BLaER1 (cell line): ENCODE measurements around the gene MCM9.

Source experiments
- H3K27ac ChIP-seq: shearing (Covaris generic); formaldehyde crosslinking; 2 replicates; pipeline ENCODE4 v1.8.1; 2022
- H3K27me3 ChIP-seq: shearing (Covaris generic); formaldehyde crosslinking; 2 replicates; pipeline ENCODE4 v1.8.1; 2022
- H3K36me3 ChIP-seq: shearing (Covaris generic); formaldehyde crosslinking; 2 replicates; pipeline ENCODE4 v1.8.1; 2022
- H3K4me1 ChIP-seq: shearing (Covaris generic); formaldehyde crosslinking; 2 replicates; pipeline ENCODE4 v1.8.1; 2022
- H3K4me2 ChIP-seq: shearing (Covaris generic); formaldehyde crosslinking; 2 replicates; pipeline ENCODE4 v1.8.1; 2022
- H3K4me3 ChIP-seq: shearing (Covaris generic); formaldehyde crosslinking; 2 replicates; pipeline ENCODE4 v1.8.1; 2022
- H3K9ac ChIP-seq: shearing (Covaris generic); formaldehyde crosslinking; 2 replicates; pipeline ENCODE4 v1.8.1; 2022
- H3K9me3 ChIP-seq: shearing (Covaris generic); formaldehyde crosslinking; 2 replicates; pipeline ENCODE4 v1.8.1; 2022
- H4K20me1 ChIP-seq: shearing (Covaris generic); formaldehyde crosslinking; 2 replicates; pipeline ENCODE4 v1.8.1; 2022
- Cebpa-rat ChIP-seq: shearing (Covaris generic); IDR thresholded peaks from 2 replicates; pipeline ENCODE4 v1.8.1; 2022

The MCM9 gene

DNA sequence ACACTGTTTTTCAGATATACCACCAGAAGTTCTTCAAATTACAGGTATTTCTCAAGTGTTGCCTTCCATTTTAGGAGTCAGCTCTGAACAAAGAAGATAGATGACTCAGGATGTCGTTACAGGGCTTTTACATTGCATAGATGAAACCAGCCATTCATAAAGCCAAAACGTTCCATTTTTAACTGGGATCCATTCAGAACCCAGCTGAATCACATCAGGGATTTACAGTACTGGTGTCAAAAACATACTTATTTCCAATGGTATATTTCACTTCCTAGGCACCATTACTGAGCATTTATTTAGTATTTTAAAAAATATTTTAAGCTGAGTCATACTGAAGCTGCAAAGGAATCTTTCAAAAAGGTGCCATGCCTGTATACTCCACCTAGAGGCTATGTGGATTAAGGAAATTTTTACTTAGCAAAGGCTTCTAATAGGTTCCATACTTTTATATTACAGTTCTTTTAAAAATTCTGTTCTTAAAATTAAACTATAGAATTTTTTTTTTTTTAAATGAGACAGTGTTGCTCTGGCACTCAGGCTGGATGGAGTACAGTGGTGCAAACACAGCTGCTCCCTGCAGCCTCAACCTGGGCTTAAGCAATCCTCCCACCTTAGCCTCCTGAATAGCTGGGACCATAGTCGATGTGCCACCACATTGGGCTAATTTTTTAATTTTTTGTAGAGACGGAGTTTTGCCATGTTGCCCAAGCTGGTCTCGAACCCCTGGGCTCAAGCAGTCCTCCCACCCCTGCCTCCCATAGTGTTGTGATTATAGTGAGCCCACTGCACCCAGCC is 38.4 kb downstream of the MCM9 start:
- H3K27me3 ChIP-seq = no peaks in the 10 kb centered on the region
- H3K9me3 ChIP-seq = no peaks in the 10 kb centered on the region
- H3K9ac ChIP-seq = peak overlapping the region; percentile 51; the same call in 1 of the 2 replicates
- peaks cover 42% of the 10 kb centered on the region for H3K4me1 ChIP-seq
- no peak for TF ChIP-seq Cebpa-rat
- peaks cover 41% of the 10 kb centered on the region for H3K36me3 ChIP-seq
- H3K27ac ChIP-seq = peak overlapping the region; percentile 98; the same call in 1 of the 2 replicates
- peaks cover 68% of the 10 kb centered on the region for H4K20me1 ChIP-seq
- peak overlapping the region; percentile 74 for H3K4me2 ChIP-seq
- peak overlapping the region; percentile 95 for H3K4me3 ChIP-seq

DNA sequence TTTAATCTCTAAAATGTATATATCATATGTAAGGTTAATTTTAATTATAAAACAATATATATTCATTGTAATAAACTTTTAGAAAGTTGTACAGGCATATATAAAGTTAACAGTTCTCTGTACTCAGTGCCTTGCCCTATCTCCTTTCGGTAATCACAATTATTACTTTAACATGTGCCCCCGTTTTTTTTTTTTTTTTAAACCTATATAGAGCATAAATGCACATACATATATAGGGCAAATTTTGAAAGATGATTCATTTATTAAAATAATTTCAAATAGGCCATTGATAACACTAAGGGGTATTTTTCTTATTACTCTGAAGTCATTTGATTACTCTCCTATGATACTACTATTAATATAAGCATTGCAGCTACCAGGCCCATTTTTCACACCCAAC is 39.1 kb downstream of the MCM9 start:
- peaks cover 62% of the 10 kb centered on the region for H4K20me1 ChIP-seq
- no peak for TF ChIP-seq Cebpa-rat
- H3K27ac ChIP-seq = peak overlapping the region; percentile 98
- peaks cover 35% of the 10 kb centered on the region for H3K36me3 ChIP-seq
- H3K4me3 ChIP-seq = peak overlapping the region; percentile 95
- no peaks in the 10 kb centered on the region for H3K27me3 ChIP-seq
- peak overlapping the region; percentile 51 for H3K9ac ChIP-seq
- H3K9me3 ChIP-seq = no peaks in the 10 kb centered on the region
- peak overlapping the region; percentile 74 for H3K4me2 ChIP-seq
- H3K4me1 ChIP-seq = peaks cover 49% of the 10 kb centered on the region

DNA sequence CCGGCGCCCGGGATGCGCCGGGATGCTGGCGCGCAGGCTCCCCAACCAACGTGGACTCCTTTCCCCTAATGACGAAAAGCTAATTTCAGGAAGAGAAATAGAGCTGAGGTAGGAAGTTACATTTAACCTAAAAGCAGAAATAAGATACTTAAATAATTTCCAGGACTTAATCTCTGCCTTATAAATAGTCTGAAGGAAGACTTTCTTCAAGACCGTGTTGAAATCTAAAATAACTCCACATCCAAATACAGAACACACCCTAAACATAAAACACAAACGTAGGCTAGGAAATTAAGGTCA is 39.7 kb downstream of the MCM9 start:
- H4K20me1 ChIP-seq = peaks cover 55% of the 10 kb centered on the region
- H3K27ac ChIP-seq = peak overlapping the region; percentile 98
- H3K4me2 ChIP-seq = peak overlapping the region; percentile 74
- H3K36me3 ChIP-seq = peaks cover 29% of the 10 kb centered on the region
- peaks cover 44% of the 10 kb centered on the region for H3K4me1 ChIP-seq
- H3K4me3 ChIP-seq = peak overlapping the region; percentile 95
- no peaks in the 10 kb centered on the region for H3K27me3 ChIP-seq
- TF ChIP-seq Cebpa-rat = no peak
- peak overlapping the region; percentile 99 for H3K9ac ChIP-seq
- no peaks in the 10 kb centered on the region for H3K9me3 ChIP-seq

DNA sequence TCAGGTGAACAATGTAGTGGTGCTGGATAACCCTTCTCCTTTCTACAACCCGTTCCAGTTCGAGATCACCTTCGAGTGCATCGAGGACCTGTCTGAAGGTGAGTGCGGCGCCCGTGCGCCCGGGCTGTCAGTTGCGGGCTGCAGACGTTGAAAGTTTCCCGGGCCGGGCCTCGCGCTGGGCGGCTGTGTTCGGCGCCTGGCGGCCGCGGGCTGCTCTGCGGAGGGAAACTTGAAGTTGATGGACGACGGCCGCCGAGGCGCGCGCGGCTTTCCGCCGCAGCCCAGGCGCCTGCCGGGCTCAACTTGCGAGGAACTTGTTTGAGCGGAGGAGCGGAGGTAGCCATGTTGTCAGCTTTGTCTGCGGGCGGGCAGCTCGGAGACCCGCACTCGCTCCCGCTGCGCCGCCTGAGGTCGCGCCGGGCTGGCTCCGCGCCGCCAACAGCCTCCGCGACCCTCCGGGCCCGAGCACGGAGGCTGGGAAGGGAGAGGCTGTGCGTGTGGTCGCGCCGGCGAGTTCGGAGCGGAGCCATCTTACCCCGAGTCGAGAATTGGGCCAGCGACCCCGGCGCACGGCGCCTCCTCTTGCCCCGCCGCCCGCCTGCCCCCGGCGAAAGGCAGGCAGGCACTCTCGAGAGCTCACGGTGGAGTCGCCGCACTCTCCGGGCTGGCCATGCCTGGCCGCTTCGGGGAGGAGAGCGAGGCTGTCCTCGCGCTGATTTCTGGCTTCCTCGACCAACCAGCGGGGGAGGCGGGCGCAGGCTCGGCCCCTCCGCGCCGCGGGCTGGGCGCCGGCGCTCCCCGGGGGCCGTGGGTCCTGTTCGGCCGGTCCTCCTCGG is 40.3 kb downstream of the MCM9 start:
- H3K4me3 ChIP-seq = peak overlapping the region; percentile 95
- peak overlapping the region; percentile 99 for H3K9ac ChIP-seq
- no peaks in the 10 kb centered on the region for H3K9me3 ChIP-seq

DNA sequence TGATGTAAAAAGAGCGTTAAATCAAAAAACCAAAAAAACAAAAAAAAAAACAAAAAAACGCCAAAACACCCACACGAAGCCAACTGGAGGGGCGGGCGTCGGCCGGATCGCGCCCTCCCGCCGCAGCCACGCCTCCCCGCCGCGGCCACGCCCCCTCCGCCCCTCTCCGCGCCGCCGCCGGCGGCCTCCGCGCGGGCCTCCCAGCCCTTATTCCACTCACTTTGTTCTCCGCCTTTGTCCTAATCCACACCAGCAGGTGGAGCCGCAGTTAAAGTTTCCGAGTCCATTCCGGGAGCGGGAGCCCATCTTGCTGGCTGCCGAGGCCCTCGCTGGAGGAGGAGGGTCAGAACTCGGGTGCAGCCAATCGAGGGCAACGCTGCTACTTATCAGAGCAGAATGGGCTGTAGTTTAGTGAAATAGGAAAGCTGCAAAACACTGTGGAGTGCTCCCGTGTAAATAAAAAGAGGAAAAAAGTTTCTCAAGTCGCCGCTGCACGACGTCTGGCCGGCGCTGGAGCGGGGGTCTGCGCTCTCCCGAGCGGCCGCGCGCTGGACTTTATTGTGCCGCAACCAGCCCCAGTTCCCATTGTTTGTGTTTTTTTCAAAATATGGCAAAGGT is 41.0 kb downstream of the MCM9 start, which contains the start of gene ASF1A:
Gene ASF1A (plus strand): TSS at position 346 of the 618 bp plus-strand sequence. CDS start 262 bp downstream, at position 608.
- TF ChIP-seq Cebpa-rat = no peak
- H3K27ac ChIP-seq = peak within 1 kb of the TSS; percentile 98

More for the DNA sequence above, 40.3 kb downstream of the MCM9 start:
- peaks cover 42% of the 10 kb centered on the region for H3K4me1 ChIP-seq
- no peak for TF ChIP-seq Cebpa-rat
- no peaks in the 10 kb centered on the region for H3K27me3 ChIP-seq
- peak overlapping the region; percentile 98 for H3K27ac ChIP-seq
- H3K4me2 ChIP-seq = peak overlapping the region; percentile 74
- H4K20me1 ChIP-seq = peaks cover 49% of the 10 kb centered on the region
- H3K36me3 ChIP-seq = peaks cover 23% of the 10 kb centered on the region

DNA sequence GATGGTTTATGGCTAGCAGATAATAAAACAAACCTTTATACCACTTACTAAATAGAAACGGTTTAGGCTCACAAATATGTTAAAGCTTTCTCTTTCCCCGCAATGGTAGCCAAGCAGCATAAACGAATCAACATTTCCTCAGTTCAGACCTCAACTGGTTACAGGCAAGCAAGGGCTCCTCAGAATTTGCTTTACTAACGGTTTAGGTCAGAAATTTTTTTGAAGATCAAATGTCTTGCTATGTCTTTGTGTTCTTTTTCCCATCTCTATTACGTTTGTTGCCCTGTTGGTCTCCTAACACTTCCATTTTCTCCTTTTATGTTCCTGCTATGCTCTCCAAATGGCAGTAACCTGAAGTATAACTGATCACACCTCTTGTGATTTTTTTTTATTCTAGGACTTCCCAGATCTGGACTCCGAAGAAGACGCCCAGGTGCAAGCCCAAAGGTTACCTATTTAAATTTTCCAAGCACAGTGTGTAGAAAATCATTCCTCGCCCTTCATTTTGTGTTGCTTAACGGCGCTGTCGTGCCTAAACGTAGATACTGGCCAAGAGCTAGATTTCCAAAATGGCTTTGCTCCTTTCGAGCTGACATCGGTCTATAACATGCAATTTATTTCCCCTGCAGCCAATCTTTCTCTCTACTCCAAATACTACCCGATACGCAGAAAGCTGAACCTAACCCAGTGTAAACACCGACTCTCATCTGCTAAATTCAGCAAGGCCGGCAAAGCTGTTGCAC is 41.7 kb downstream of the MCM9 start:
- H3K36me3 ChIP-seq = peaks cover 9% of the 10 kb centered on the region; the same call in 1 of the 2 replicates
- peak overlapping the region; percentile 95 for H3K4me3 ChIP-seq
- peaks cover 35% of the 10 kb centered on the region for H4K20me1 ChIP-seq
- no peaks in the 10 kb centered on the region for H3K27me3 ChIP-seq
- H3K4me1 ChIP-seq = peaks cover 42% of the 10 kb centered on the region
- H3K4me2 ChIP-seq = peak overlapping the region; percentile 77
- H3K9ac ChIP-seq = peak overlapping the region; percentile 99
- peak overlapping the region; percentile 83 for H3K27ac ChIP-seq
- H3K9me3 ChIP-seq = no peaks in the 10 kb centered on the region
- no peak for TF ChIP-seq Cebpa-rat

More for the DNA sequence above, 41.0 kb downstream of the MCM9 start, which contains the start of gene ASF1A:
- Histone ChIP-seq H3K9me3 (no peaks in the 10 kb centered on the region), H3K4me2 (peak within 1 kb of the TSS; percentile 77), H3K9ac (peak within 1 kb of the TSS; percentile 99), H3K27me3 (no peaks in the 10 kb centered on the region), H3K36me3 (peaks cover 16% of the 10 kb centered on the region), H4K20me1 (peaks cover 42% of the 10 kb centered on the region), H3K4me3 (peak within 1 kb of the TSS; percentile 95), H3K4me1 (peaks cover 42% of the 10 kb centered on the region)

DNA sequence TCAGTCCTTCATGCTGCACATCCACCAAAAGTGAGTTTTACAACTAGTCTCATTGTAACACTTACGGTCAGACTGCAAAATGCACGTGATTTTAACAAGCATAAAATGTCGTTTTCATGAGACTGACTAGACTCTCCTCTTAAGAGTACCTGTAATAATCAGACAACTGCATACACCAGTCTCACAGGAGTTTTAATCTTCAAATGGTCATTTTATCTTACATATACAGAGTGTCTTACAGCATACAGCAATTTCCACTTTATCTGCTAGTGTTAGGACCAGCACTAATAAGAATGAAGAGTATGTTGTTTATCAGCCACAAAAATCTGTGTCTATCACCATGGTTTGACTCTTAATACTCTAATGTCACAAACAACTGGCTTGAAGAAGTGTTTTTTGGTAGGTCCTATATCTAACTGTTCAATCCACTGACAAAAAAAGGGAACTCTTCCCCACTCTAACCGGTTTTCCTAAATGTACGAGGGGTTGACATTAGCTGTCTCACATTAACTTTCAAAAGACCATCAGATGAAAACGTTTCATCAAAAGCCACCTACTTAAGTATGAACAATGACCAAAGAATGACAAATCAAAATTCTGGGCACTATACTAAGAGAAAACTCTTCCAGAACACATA is 42.5 kb downstream of the MCM9 start:
- Histone ChIP-seq H3K27me3 (no peaks in the 10 kb centered on the region), H3K36me3 (peaks cover 4% of the 10 kb centered on the region; the same call in 1 of the 2 replicates), H3K4me2 (peak overlapping the region; percentile 77), H4K20me1 (peaks cover 28% of the 10 kb centered on the region), H3K27ac (peak overlapping the region; percentile 83), H3K4me3 (peak overlapping the region; percentile 95), H3K9me3 (no peaks in the 10 kb centered on the region), H3K4me1 (peaks cover 39% of the 10 kb centered on the region), H3K9ac (peak overlapping the region; percentile 99)
- no peak for TF ChIP-seq Cebpa-rat

DNA sequence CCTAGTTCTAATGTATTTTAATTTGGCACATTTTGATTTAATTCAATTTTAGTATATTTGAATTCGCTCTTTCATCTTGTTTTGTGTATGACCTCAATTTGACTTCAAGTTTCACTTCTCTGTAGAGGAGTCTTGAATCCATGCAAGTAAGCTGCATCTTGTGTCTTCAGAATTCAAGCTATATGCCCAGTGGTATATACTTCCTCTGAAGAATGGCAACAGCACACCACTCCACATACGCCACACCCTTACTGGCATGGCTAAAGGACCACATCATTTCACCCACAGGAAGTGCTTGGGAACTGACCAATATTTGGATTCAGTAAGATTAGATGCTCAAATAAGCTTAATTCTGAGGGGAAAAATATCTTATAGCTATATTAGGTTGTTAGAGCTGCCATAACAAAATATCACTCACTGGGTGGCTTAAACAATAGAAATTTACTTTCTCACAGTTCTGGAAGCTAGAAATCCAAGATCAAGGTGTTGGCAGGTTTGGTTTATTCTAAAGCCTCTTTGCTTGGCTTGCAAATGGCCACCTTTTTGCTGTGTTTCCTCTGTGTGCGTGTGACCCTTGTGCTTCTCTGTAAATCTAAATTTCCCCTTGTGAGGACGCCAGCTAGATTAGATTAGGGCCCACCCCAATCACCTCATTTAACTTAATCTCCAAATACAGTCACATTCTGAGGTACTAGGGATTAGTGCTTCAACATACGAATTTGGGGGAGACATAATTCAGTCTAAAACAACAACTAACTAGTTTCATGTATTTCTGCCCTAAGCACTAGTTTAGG is 43.8 kb downstream of the MCM9 start:
- Histone ChIP-seq H3K9ac (no peak overlapping the region), H3K4me1 (peaks cover 26% of the 10 kb centered on the region), H4K20me1 (peaks cover 19% of the 10 kb centered on the region), H3K4me3 (no peak overlapping the region), H3K27me3 (no peaks in the 10 kb centered on the region), H3K9me3 (no peaks in the 10 kb centered on the region), H3K27ac (no peak overlapping the region), H3K4me2 (peak overlapping the region; percentile 77), H3K36me3 (no peaks in the 10 kb centered on the region)
- TF ChIP-seq Cebpa-rat = no peak
